IMR-90 (cell line): ENCODE results near the gene BEGAIN. TPM values are rescaled to one million over a fixed set of nuclear protein-coding genes. Genes with fewer than 3 reads are reported as not detected.

ENCODE experiments used
- ATAC-seq: fragments of 200-7000 bp; cut with Tn5 transposase; 2 replicates; pipeline ENCODE4 v1.9.1; 2020; ENCODE audit warnings: low read depth, mild to moderate bottlenecking, moderate library complexity
- BruUV-seq: library from RNA; stranded (reverse); fragments of 400-500 nt; replicated peaks from 2 replicates; lab custom pipeline; 2021; lab: Mats Ljungman, UMichigan
- CTCF ChIA-PET: fragments of 300-600 bp; formaldehyde crosslinking; extraction: SDS; loops from one replicate; lab custom pipeline; 2021; ENCODE audit warnings: antibody characterized with exemption; lab: Yijun Ruan, JAX
- POLR2A ChIA-PET: fragments of 300-600 bp; sonication (Branson Sonifier 250); formaldehyde crosslinking; loops from one replicate; lab custom pipeline; 2022; ENCODE audit warnings: antibody characterized with exemption; ENCODE audit not compliant: unreplicated experiment; lab: Charles Lee
- DNase-seq: peaks from one replicate; pipeline ENCODE4 v3.0.0; 2013
- H2AFZ ChIP-seq: replicated peaks from 2 replicates; pipeline ENCODE3; 2013; ENCODE audit warnings: low read length, mild to moderate bottlenecking; ENCODE audit not compliant: poor library complexity
- H2AK5ac ChIP-seq: 2 replicates; pipeline ENCODE4 v1.6.1; 2013; ENCODE audit warnings: low read depth, low read length, inconsistent platforms
- H2AK9ac ChIP-seq: replicated peaks from 2 replicates; pipeline ENCODE3; 2013; ENCODE audit warnings: mild to moderate bottlenecking, low read depth, low read length, moderate library complexity; ENCODE audit not compliant: poor library complexity
- H2BK120ac ChIP-seq: 2 replicates; pipeline ENCODE4 v1.6.1; 2013; ENCODE audit warnings: low read depth, low read length, inconsistent platforms
- H2BK15ac ChIP-seq: 3 replicates; pipeline ENCODE4 v1.6.1; 2013; ENCODE audit warnings: low read depth, low read length, inconsistent platforms
- H2BK20ac ChIP-seq: 2 replicates; pipeline ENCODE4 v1.6.1; 2013; ENCODE audit warnings: low read depth, mild to moderate bottlenecking, inconsistent platforms, low read length, moderate library complexity
- H2BK5ac ChIP-seq: 2 replicates; pipeline ENCODE4 v1.6.1; 2013; ENCODE audit warnings: mild to moderate bottlenecking, low read depth, low read length, inconsistent platforms; ENCODE audit not compliant: poor library complexity, severe bottlenecking
- H3K14ac ChIP-seq: replicated peaks from 2 replicates; pipeline ENCODE4 v1.6.1; 2013; ENCODE audit warnings: low read depth, low read length, inconsistent platforms
- H3K18ac ChIP-seq: 2 replicates; pipeline ENCODE4 v1.6.1; 2013; ENCODE audit warnings: low read depth, low read length, control low read depth
- H3K23ac ChIP-seq: 2 replicates; pipeline ENCODE4 v1.6.1; 2013; ENCODE audit warnings: low read depth, low read length, inconsistent platforms
- H3K27ac ChIP-seq: 2 replicates; pipeline ENCODE4 v1.5.1; 2013; ENCODE audit warnings: mild to moderate bottlenecking, control low read depth, low read length; ENCODE audit not compliant: insufficient read depth
- H3K27me3 ChIP-seq: 2 replicates; pipeline ENCODE4 v1.6.1; 2013; ENCODE audit warnings: low read length; ENCODE audit not compliant: control insufficient read depth, insufficient read depth
- H3K36me3 ChIP-seq: 2 replicates; pipeline ENCODE4 v1.6.1; 2013; ENCODE audit warnings: low read length, mixed read lengths; ENCODE audit not compliant: control insufficient read depth, insufficient read depth
- H3K4ac ChIP-seq: 2 replicates; pipeline ENCODE4 v1.6.1; 2013; ENCODE audit warnings: low read depth, low read length, inconsistent platforms
- H3K4me1 ChIP-seq: 2 replicates; pipeline ENCODE4 v1.6.1; 2013; ENCODE audit warnings: low read length, mixed read lengths; ENCODE audit not compliant: control insufficient read depth, insufficient read depth
- H3K4me2 ChIP-seq: 2 replicates; pipeline ENCODE4 v1.6.1; 2013; ENCODE audit warnings: low read depth, mild to moderate bottlenecking, control low read depth, low read length, moderate library complexity
- H3K4me3 ChIP-seq: 2 replicates; pipeline ENCODE4 v1.5.1; 2013; ENCODE audit warnings: low read depth, mild to moderate bottlenecking, control low read depth, low read length, moderate library complexity; ENCODE audit not compliant: insufficient read depth
- H3K56ac ChIP-seq: 2 replicates; pipeline ENCODE4 v1.6.1; 2013; ENCODE audit warnings: low read length, inconsistent platforms; ENCODE audit not compliant: insufficient read depth; ENCODE audit errors: extremely low read depth
- H3K79me1 ChIP-seq, 2 experiments: 2 replicates each; pipeline ENCODE4 v1.6.1; 2013; ENCODE audit warnings: low read length in 2 of 2, inconsistent platforms in 1 of 2, low read depth in 1 of 2
- H3K9ac ChIP-seq: 2 replicates; pipeline ENCODE4 v1.6.1; 2013; ENCODE audit warnings: low read depth, low read length, control low read depth
- H3K9me1 ChIP-seq: 2 replicates; pipeline ENCODE4 v1.6.1; 2013; ENCODE audit warnings: low read length, inconsistent platforms; ENCODE audit not compliant: insufficient read depth
- H3K9me3 ChIP-seq: 2 replicates; pipeline ENCODE4 v1.6.1; 2013; ENCODE audit warnings: low read length; ENCODE audit not compliant: control insufficient read depth, insufficient read depth
- H4K20me1 ChIP-seq: 2 replicates; pipeline ENCODE4 v1.6.1; 2013; ENCODE audit warnings: low read length, inconsistent platforms; ENCODE audit not compliant: insufficient read depth
- H4K5ac ChIP-seq: 2 replicates; pipeline ENCODE4 v1.6.1; 2013; ENCODE audit warnings: mild to moderate bottlenecking, low read depth, low read length, control low read depth
- H4K8ac ChIP-seq, 2 experiments: 2 replicates each; pipeline ENCODE4 v1.6.1; 2013; ENCODE audit warnings: low read depth in 2 of 2, low read length in 2 of 2, control low read depth in 1 of 2, inconsistent platforms in 1 of 2
- H4K91ac ChIP-seq: 2 replicates; pipeline ENCODE4 v1.6.1; 2013; ENCODE audit warnings: low read depth, low read length, inconsistent platforms; ENCODE audit not compliant: insufficient read depth
- CEBPB ChIP-seq: IDR thresholded peaks from 2 replicates; pipeline ENCODE4 v1.6.1; 2012; ENCODE audit warnings: low read depth, low read length, improper control_type of control experiment
- CHD1 ChIP-seq: IDR thresholded peaks from 2 replicates; pipeline ENCODE4 v1.6.1; 2012; ENCODE audit warnings: low read depth, low read length, improper control_type of control experiment
- FOS ChIP-seq: fragments of 150-350 bp; IDR thresholded peaks from 2 replicates; pipeline ENCODE4 v1.6.1; 2016; ENCODE audit warnings: low read depth, low read length
- MAZ ChIP-seq: IDR thresholded peaks from 2 replicates; pipeline ENCODE4 v1.6.1; 2012; ENCODE audit warnings: low read depth, mild to moderate bottlenecking, low read length, improper control_type of control experiment, moderate library complexity, borderline replicate concordance
- RAD21 ChIP-seq: IDR thresholded peaks from 2 replicates; pipeline ENCODE4 v1.6.1; 2012; ENCODE audit warnings: low read length, improper control_type of control experiment
- RCOR1 ChIP-seq: IDR thresholded peaks from 2 replicates; pipeline ENCODE4 v1.6.1; 2012; ENCODE audit warnings: mild to moderate bottlenecking, low read length, improper control_type of control experiment; ENCODE audit not compliant: insufficient replicate concordance
- SMC3 ChIP-seq: fragments of 150-350 bp; IDR thresholded peaks from 2 replicates; pipeline ENCODE4 v1.6.1; 2016; ENCODE audit warnings: low read depth, mild to moderate bottlenecking, antibody characterized with exemption, low read length, moderate library complexity
- WGBS, 2 experiments: methylation state at CpG; one replicate each; pipeline versions ENCODE4 v1.1.5 to v1.1.7; 2013; ENCODE audit warnings: missing lambda C conversion rate in 2 of 2; ENCODE audit not compliant: insufficient read length in 1 of 2; ENCODE audit errors: extremely low coverage in 2 of 2; 5-methylcytosine and 5-hydroxymethylcytosine counted together
- dilution Hi-C: fragments of 300-500 bp; cut with HindIII; formaldehyde crosslinking; loops from one replicate; pipeline ENCODE4 v1.14.3; 2018; ENCODE audit warnings: low sequenced_read_pairs; ENCODE audit not compliant: unreplicated experiment
- in situ Hi-C: fragments of 300-500 bp; cut with MboI; formaldehyde crosslinking; loops from 3 replicates; pipeline ENCODE4 v1.14.3; 2019; ENCODE audit warnings: low sequenced_read_pairs, inconsistent platforms, mixed read lengths
- intact Hi-C: fragments of 100-400 bp; cut with micrococcal nuclease; formaldehyde crosslinking; loops from 2 replicates; pipeline ENCODE4 v1.10.0; 2022
- polyA plus RNA-seq, 3 experiments: library from polyadenylated mRNA; depleted of rRNA; stranded (reverse); fragments of >200 nt; gene quantifications; 2 replicates each; pipeline ENCODE4 v1.2.3, GENCODE V29; 2012; ENCODE audit warnings: low replicate concordance in 1 of 3
- total RNA-seq: library from RNA; depleted of rRNA; stranded (reverse); fragments of >200 nt; gene quantifications from 2 replicates; pipeline ENCODE4 v1.2.3, GENCODE V29; 2012

The BEGAIN gene
- total and polyA plus RNA-seq, 2 of the 4 experiments (the other 2 are of a cell fraction) = 0.18 to 0.99 TPM

DNA sequence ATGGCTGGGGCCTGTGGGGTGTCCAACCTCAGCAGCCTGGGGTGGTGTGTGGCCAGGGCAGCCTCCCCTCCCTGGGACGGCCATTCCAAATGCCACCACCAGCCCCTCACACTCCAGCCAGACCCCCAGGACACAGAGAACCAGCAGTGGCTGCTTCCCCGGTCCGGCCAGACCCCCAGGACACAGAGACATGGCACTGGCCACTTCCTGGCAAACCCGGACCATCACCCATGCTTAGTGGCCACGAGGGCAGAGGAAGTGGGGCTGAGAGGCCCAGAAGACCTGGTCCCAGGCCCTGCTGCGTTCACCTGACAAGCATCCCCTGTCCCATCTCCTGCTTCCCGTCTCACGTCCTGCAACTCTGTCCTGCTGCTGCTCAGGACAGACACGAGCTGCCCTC, 26.7 kb downstream of the BEGAIN start:
- Histone ChIP-seq H3K9me1 (no peaks in the 10 kb centered on the region), H2BK15ac (no peak overlapping the region), H4K20me1 (no peaks in the 10 kb centered on the region; the same call in 1 of the 2 replicates), H3K27me3 (peaks cover 57% of the 10 kb centered on the region), H3K14ac (no peak overlapping the region), H3K36me3 (no peaks in the 10 kb centered on the region), H2AK9ac (no peak overlapping the region), H2BK20ac (no peak overlapping the region), H2AK5ac (no peak overlapping the region), H3K4ac (no peak overlapping the region), H3K56ac (no peak overlapping the region), H3K4me2 (no peak overlapping the region), H3K9me3 (no peaks in the 10 kb centered on the region), H3K4me1 (no peaks in the 10 kb centered on the region), H3K9ac (no peak overlapping the region), H4K91ac (no peak overlapping the region), H3K18ac (no peak overlapping the region), H3K23ac (no peak overlapping the region), H3K79me1 (no peaks in the 10 kb centered on the region), H2BK5ac (no peak overlapping the region), H4K8ac (no peak overlapping the region), H3K4me3 (no peak overlapping the region), H4K5ac (no peak overlapping the region), H3K27ac (no peak overlapping the region), H2AFZ (no peak overlapping the region), H2BK120ac (no peak overlapping the region)
- dilution Hi-C loops (no loop called here), in situ Hi-C loops (no loop called here), intact Hi-C loops (no loop called here)
- CTCF ChIA-PET = no interaction called here
- ATAC-seq (no peak), DNase-seq (no peak)
- POLR2A ChIA-PET = no interaction called here
- TF ChIP-seq FOS = no peak
- no peak for TF ChIP-seq CHD1
- no peak for TF ChIP-seq SMC3
- no peak for TF ChIP-seq RCOR1
- TF ChIP-seq MAZ = no peak
- no peak for TF ChIP-seq RAD21
- no peak for TF ChIP-seq CEBPB
- WGBS, 2 experiments = 81% methylated on average over 6 of the region's 9 CpGs; no CpG with 5 or more reads in 1 of the 2 experiments
- BruUV-seq = no TSS peak
